Measurements from ENCODE around the gene TRAPPC4.
A peak's percentile ranks its signal among the peaks of the same experiment; 100 is the strongest.

Gene TRAPPC4

GRCh38 chr11:118997627-118998387 lies 20.8 kb upstream of the TRAPPC4 start, which contains the start of gene CENATAC:
Gene CENATAC, plus strand, starts transcription at chr11:118998138. Its CDS starts 60 bp downstream, at chr11:118998198.
- peak within 1 kb of the TSS; percentile 100 for H3K4me3 ChIP-seq (ENCODE audit: low read depth, low read length)
- DNase-seq (ENCODE audit: low read depth) = peak; percentile 95
- peak; percentile 3 for TF ChIP-seq CTCF (IDR thresholded peaks at IDR 0.05; ENCODE audit: low read depth, low read length)
- TF ChIP-seq MAX (IDR thresholded peaks at IDR 0.05; ENCODE audit: low read depth, low read length) = peak; percentile 68
- TF ChIP-seq POLR2A (IDR thresholded peaks at IDR 0.05; ENCODE audit: extremely low read depth, insufficient read length) = peak; percentile 99
- TF ChIP-seq MYC (IDR thresholded peaks at IDR 0.05; ENCODE audit: low read depth, low read length) = peak; percentile 88

- peak; percentile 22 for DNase-seq (ENCODE audit: low read depth)
- peak overlapping the region; percentile 100 for H3K4me3 ChIP-seq (ENCODE audit: low read depth, low read length)
- TF ChIP-seq CTCF (IDR thresholded peaks at IDR 0.05; ENCODE audit: low read depth, low read length) (no peak), MYC (IDR thresholded peaks at IDR 0.05; ENCODE audit: low read depth, low read length) (no peak), POLR2A (IDR thresholded peaks at IDR 0.05; ENCODE audit: extremely low read depth, insufficient read length) (no peak), MAX (IDR thresholded peaks at IDR 0.05; ENCODE audit: low read depth, low read length) (no peak)
Measured at GRCh38 chr11:118998388-118998717, 20.2 kb upstream of the TRAPPC4 start.

- DNase-seq (ENCODE audit: low read depth) = no peak
- H3K4me3 ChIP-seq (ENCODE audit: low read depth, low read length) = peak overlapping the region; percentile 100
- TF ChIP-seq MAX (IDR thresholded peaks at IDR 0.05; ENCODE audit: low read depth, low read length) (no peak), CTCF (IDR thresholded peaks at IDR 0.05; ENCODE audit: low read depth, low read length) (no peak), MYC (IDR thresholded peaks at IDR 0.05; ENCODE audit: low read depth, low read length) (no peak), POLR2A (IDR thresholded peaks at IDR 0.05; ENCODE audit: extremely low read depth, insufficient read length) (no peak)
Measured at GRCh38 chr11:118998822-118999221, 19.7 kb upstream of the TRAPPC4 start.

GRCh38 chr11:119000906-119001305 lies 17.7 kb upstream of the TRAPPC4 start:
- TF ChIP-seq POLR2A (IDR thresholded peaks at IDR 0.05; ENCODE audit: extremely low read depth, insufficient read length) (no peak), MAX (IDR thresholded peaks at IDR 0.05; ENCODE audit: low read depth, low read length) (no peak), CTCF (IDR thresholded peaks at IDR 0.05; ENCODE audit: low read depth, low read length) (no peak), MYC (IDR thresholded peaks at IDR 0.05; ENCODE audit: low read depth, low read length) (no peak)
- no peak overlapping the region for H3K4me3 ChIP-seq (ENCODE audit: low read depth, low read length)
- DNase-seq (ENCODE audit: low read depth) = no peak

GRCh38 chr11:119006656-119007055 lies 11.9 kb upstream of the TRAPPC4 start:
- no peak for DNase-seq (ENCODE audit: low read depth)
- no peak for TF ChIP-seq MAX (IDR thresholded peaks at IDR 0.05; ENCODE audit: low read depth, low read length)
- no peak for TF ChIP-seq POLR2A (IDR thresholded peaks at IDR 0.05; ENCODE audit: extremely low read depth, insufficient read length)
- no peak for TF ChIP-seq MYC (IDR thresholded peaks at IDR 0.05; ENCODE audit: low read depth, low read length)
- no peak for TF ChIP-seq CTCF (IDR thresholded peaks at IDR 0.05; ENCODE audit: low read depth, low read length)
- H3K4me3 ChIP-seq (ENCODE audit: low read depth, low read length) = no peak overlapping the region
